ENCODE data around the gene ANAPC1.
"Not testable (repeated sequence)": the region's sequence is repeated elsewhere in the genome, so short reads cannot be mapped to it uniquely, and the experiment has no call there.

Gene ANAPC1

GRCh38 chr2:111790633-111791032, 93.4 kb downstream of the ANAPC1 start:
- not testable (repeated sequence) for H2AFZ ChIP-seq (ENCODE audit: low read length); H3K4ac ChIP-seq (ENCODE audit: low read length); H2BK12ac ChIP-seq (ENCODE audit: low read length); H4K8ac ChIP-seq (ENCODE audit: low read depth, low read length); H3K27ac ChIP-seq (replicated peaks; ENCODE audit: low read length); H3K36me3 ChIP-seq (replicated peaks in 1 of 2; ENCODE audit: control insufficient read depth in 2 of 2, insufficient read depth in 2 of 2, low read length in 2 of 2); H3K9me3 ChIP-seq (replicated peaks in 1 of 2; ENCODE audit: control insufficient read depth in 2 of 2, insufficient read depth in 1 of 2, low read depth in 1 of 2, low read length in 2 of 2); H2AK5ac ChIP-seq (ENCODE audit: low read depth, low read length); H3K27me3 ChIP-seq (ENCODE audit: control insufficient read depth in 3 of 3, insufficient read depth in 3 of 3, low read depth in 1 of 3, low read length in 3 of 3); H3K9ac ChIP-seq (ENCODE audit: low read depth, low read length, poor library complexity); H3K4me2 ChIP-seq (ENCODE audit: insufficient read depth, low read length, poor library complexity, severe bottlenecking); H2BK5ac ChIP-seq (ENCODE audit: low read length); H3K4me3 ChIP-seq (ENCODE audit: low read length in 2 of 2); H3K18ac ChIP-seq (ENCODE audit: low read length); H3K14ac ChIP-seq (ENCODE audit: low read length); H4K91ac ChIP-seq (ENCODE audit: low read depth, low read length, poor library complexity); DNase-seq (ENCODE audit: low spot score); H2BK15ac ChIP-seq (ENCODE audit: low read length); H3K23ac ChIP-seq (ENCODE audit: low read depth, low read length, poor library complexity); H3K4me1 ChIP-seq (ENCODE audit: control insufficient read depth in 2 of 2, insufficient read depth in 1 of 2, low read depth in 1 of 2, low read length in 2 of 2); H3K79me1 ChIP-seq (ENCODE audit: low read depth, low read length); H2BK120ac ChIP-seq (ENCODE audit: low read depth, low read length)
- WGBS, 2 donors (ENCODE audit: extremely low coverage in 2 of 2, insufficient read length in 2 of 2, insufficient replicate concordance in 1 of 2): no CpG with 5 or more reads among the region's 1 CpG

- not testable (repeated sequence) for H3K9ac ChIP-seq (ENCODE audit: low read depth, low read length, poor library complexity); H3K79me1 ChIP-seq (ENCODE audit: low read depth, low read length); H3K14ac ChIP-seq (ENCODE audit: low read length); H3K4me1 ChIP-seq (ENCODE audit: control insufficient read depth in 2 of 2, insufficient read depth in 1 of 2, low read depth in 1 of 2, low read length in 2 of 2); H4K8ac ChIP-seq (ENCODE audit: low read depth, low read length); H3K4me3 ChIP-seq (ENCODE audit: low read length in 2 of 2); H2BK120ac ChIP-seq (ENCODE audit: low read depth, low read length); H2BK15ac ChIP-seq (ENCODE audit: low read length); H3K27ac ChIP-seq (replicated peaks; ENCODE audit: low read length); H4K91ac ChIP-seq (ENCODE audit: low read depth, low read length, poor library complexity); H3K23ac ChIP-seq (ENCODE audit: low read depth, low read length, poor library complexity); H3K4ac ChIP-seq (ENCODE audit: low read length); H2AK5ac ChIP-seq (ENCODE audit: low read depth, low read length); DNase-seq (ENCODE audit: low spot score); H2AFZ ChIP-seq (ENCODE audit: low read length); H3K4me2 ChIP-seq (ENCODE audit: insufficient read depth, low read length, poor library complexity, severe bottlenecking); H3K18ac ChIP-seq (ENCODE audit: low read length); H3K9me3 ChIP-seq (replicated peaks in 1 of 2; ENCODE audit: control insufficient read depth in 2 of 2, insufficient read depth in 1 of 2, low read depth in 1 of 2, low read length in 2 of 2); H3K27me3 ChIP-seq (ENCODE audit: control insufficient read depth in 3 of 3, insufficient read depth in 3 of 3, low read depth in 1 of 3, low read length in 3 of 3); H2BK5ac ChIP-seq (ENCODE audit: low read length); H2BK12ac ChIP-seq (ENCODE audit: low read length)
- WGBS, 2 donors (ENCODE audit: extremely low coverage in 2 of 2, insufficient read length in 2 of 2, insufficient replicate concordance in 1 of 2): no CpG with 5 or more reads among the region's 3 CpGs
- peaks cover 0 to 15% of the 10 kb centered on the region in 2 donors for H3K36me3 ChIP-seq (replicated peaks in 1 of 2; ENCODE audit: control insufficient read depth in 2 of 2, insufficient read depth in 2 of 2, low read length in 2 of 2)
Measured at GRCh38 chr2:111784081-111784480, 99.9 kb downstream of the ANAPC1 start.

GRCh38 chr2:111782195-111782594, 101.8 kb downstream of the ANAPC1 start:
- no CpG with 5 or more reads among the region's 6 CpGs for WGBS, 2 donors (ENCODE audit: extremely low coverage in 2 of 2, insufficient read length in 2 of 2, insufficient replicate concordance in 1 of 2)

GRCh38 chr2:111781443-111782094, 102.4 kb downstream of the ANAPC1 start:
- H3K9me3 ChIP-seq (replicated peaks in 1 of 2; ENCODE audit: control insufficient read depth in 2 of 2, insufficient read depth in 1 of 2, low read depth in 1 of 2, low read length in 2 of 2); H3K23ac ChIP-seq (ENCODE audit: low read depth, low read length, poor library complexity); H2BK15ac ChIP-seq (ENCODE audit: low read length): not testable (repeated sequence)

More at GRCh38 chr2:111782195-111782594, 101.8 kb downstream of the ANAPC1 start:
- not testable (repeated sequence) for H2BK120ac ChIP-seq (ENCODE audit: low read depth, low read length); H2BK5ac ChIP-seq (ENCODE audit: low read length); H3K27ac ChIP-seq (replicated peaks; ENCODE audit: low read length); H3K14ac ChIP-seq (ENCODE audit: low read length); H2AFZ ChIP-seq (ENCODE audit: low read length); H2BK15ac ChIP-seq (ENCODE audit: low read length); H3K4me2 ChIP-seq (ENCODE audit: insufficient read depth, low read length, poor library complexity, severe bottlenecking); H2BK12ac ChIP-seq (ENCODE audit: low read length); H3K9me3 ChIP-seq (replicated peaks in 1 of 2; ENCODE audit: control insufficient read depth in 2 of 2, insufficient read depth in 1 of 2, low read depth in 1 of 2, low read length in 2 of 2); H2AK5ac ChIP-seq (ENCODE audit: low read depth, low read length); H3K4me1 ChIP-seq (ENCODE audit: control insufficient read depth in 2 of 2, insufficient read depth in 1 of 2, low read depth in 1 of 2, low read length in 2 of 2); H3K27me3 ChIP-seq (ENCODE audit: control insufficient read depth in 3 of 3, insufficient read depth in 3 of 3, low read depth in 1 of 3, low read length in 3 of 3); DNase-seq (ENCODE audit: low spot score); H3K4me3 ChIP-seq (ENCODE audit: low read length in 2 of 2); H3K4ac ChIP-seq (ENCODE audit: low read length); H3K18ac ChIP-seq (ENCODE audit: low read length); H4K8ac ChIP-seq (ENCODE audit: low read depth, low read length); H3K9ac ChIP-seq (ENCODE audit: low read depth, low read length, poor library complexity); H3K79me1 ChIP-seq (ENCODE audit: low read depth, low read length); H4K91ac ChIP-seq (ENCODE audit: low read depth, low read length, poor library complexity); H3K23ac ChIP-seq (ENCODE audit: low read depth, low read length, poor library complexity)
- peaks cover 0 to 15% of the 10 kb centered on the region in 2 donors for H3K36me3 ChIP-seq (replicated peaks in 1 of 2; ENCODE audit: control insufficient read depth in 2 of 2, insufficient read depth in 2 of 2, low read length in 2 of 2)

More at GRCh38 chr2:111781443-111782094, 102.4 kb downstream of the ANAPC1 start:
- not testable (repeated sequence) for H3K4me2 ChIP-seq (ENCODE audit: insufficient read depth, low read length, poor library complexity, severe bottlenecking); H3K4ac ChIP-seq (ENCODE audit: low read length); H2AFZ ChIP-seq (ENCODE audit: low read length); H3K27ac ChIP-seq (replicated peaks; ENCODE audit: low read length); H2AK5ac ChIP-seq (ENCODE audit: low read depth, low read length); H3K4me3 ChIP-seq (ENCODE audit: low read length in 2 of 2); H2BK12ac ChIP-seq (ENCODE audit: low read length); H2BK120ac ChIP-seq (ENCODE audit: low read depth, low read length); H2BK5ac ChIP-seq (ENCODE audit: low read length); H3K14ac ChIP-seq (ENCODE audit: low read length); H3K79me1 ChIP-seq (ENCODE audit: low read depth, low read length); H3K27me3 ChIP-seq (ENCODE audit: control insufficient read depth in 3 of 3, insufficient read depth in 3 of 3, low read depth in 1 of 3, low read length in 3 of 3); DNase-seq (ENCODE audit: low spot score); H4K91ac ChIP-seq (ENCODE audit: low read depth, low read length, poor library complexity); H4K8ac ChIP-seq (ENCODE audit: low read depth, low read length); H3K4me1 ChIP-seq (ENCODE audit: control insufficient read depth in 2 of 2, insufficient read depth in 1 of 2, low read depth in 1 of 2, low read length in 2 of 2); H3K18ac ChIP-seq (ENCODE audit: low read length); H3K9ac ChIP-seq (ENCODE audit: low read depth, low read length, poor library complexity)
- WGBS, 2 donors (ENCODE audit: extremely low coverage in 2 of 2, insufficient read length in 2 of 2, insufficient replicate concordance in 1 of 2): no CpG with 5 or more reads among the region's 9 CpGs
- peaks cover 0 to 16% of the 10 kb centered on the region in 2 donors for H3K36me3 ChIP-seq (replicated peaks in 1 of 2; ENCODE audit: control insufficient read depth in 2 of 2, insufficient read depth in 2 of 2, low read length in 2 of 2)

Data from neuronal stem cell (in vitro differentiated cells).